B cell (primary cell): ENCODE results near the gene INO80C.

ENCODE experiments used
- CTCF ChIP-seq: fragments of 200-600 bp; IDR thresholded peaks from one replicate; pipeline ENCODE4 v1.8.0; 2022; ENCODE audit warnings: antibody characterized with exemption, mild to moderate bottlenecking
- EZH2 ChIP-seq: IDR thresholded peaks from 2 replicates; pipeline ENCODE4 v1.6.1; 2012; ENCODE audit warnings: borderline replicate concordance, low read depth, mild to moderate bottlenecking, moderate library complexity, low read length; ENCODE audit not compliant: insufficient read depth, poor library complexity, severe bottlenecking

- TF ChIP-seq CTCF (no peak), EZH2 (no peak)
Observed at GRCh38 chr18:35442701-35443100, 55.1 kb downstream of the INO80C start.
